Measurements from ENCODE around the gene CDC123.

The CDC123 gene

GRCh38 chr10:12187321-12187905 lies 8.6 kb upstream of the CDC123 start:
- TF ChIP-seq GLIS3 (CRISPR knock-in tag; IDR thresholded peaks at IDR 0.05) (no peak), PPARA (CRISPR knock-in tag; IDR thresholded peaks at IDR 0.05; ENCODE audit: borderline replicate concordance) (no peak), ARNTL (CRISPR knock-in tag; IDR thresholded peaks at IDR 0.05; ENCODE audit: borderline replicate concordance, low read depth) (no peak), POU6F1 (CRISPR knock-in tag; IDR thresholded peaks at IDR 0.05; ENCODE audit: borderline replicate concordance, low read depth) (no peak), PATZ1 (CRISPR knock-in tag; IDR thresholded peaks at IDR 0.05; ENCODE audit: borderline replicate concordance) (no peak), TCF4 (CRISPR knock-in tag; IDR thresholded peaks at IDR 0.05; ENCODE audit: borderline replicate concordance) (no peak), RARB (CRISPR knock-in tag; IDR thresholded peaks at IDR 0.05) (no peak), CREB5 (CRISPR knock-in tag; IDR thresholded peaks at IDR 0.05; ENCODE audit: low read depth) (no peak), ZFP3 (CRISPR knock-in tag; IDR thresholded peaks at IDR 0.05) (no peak), ZFP30 (CRISPR knock-in tag; IDR thresholded peaks at IDR 0.05) (no peak)
- no peak for ATAC-seq

DNA sequence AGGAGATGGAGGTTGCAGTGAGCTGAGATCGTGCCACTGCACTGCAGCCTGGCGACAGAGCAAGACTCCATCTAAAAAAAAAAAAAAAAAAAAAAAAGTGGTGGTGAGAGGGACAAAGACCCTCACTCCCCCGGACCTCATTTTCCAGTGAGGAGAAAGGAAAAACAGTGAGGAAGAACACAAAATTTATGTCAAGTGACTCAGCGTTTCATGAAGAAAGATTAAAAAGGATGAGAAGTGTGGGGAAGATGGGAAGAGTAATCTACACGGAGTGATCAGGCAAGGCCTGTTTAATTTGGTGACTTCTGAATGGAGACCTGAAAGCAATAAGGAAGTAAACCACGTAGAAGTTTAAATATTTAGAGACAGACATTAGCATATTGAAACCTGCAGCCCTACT lies 7.3 kb upstream of the CDC123 start:
- no peak for ATAC-seq

GRCh38 chr10:12189426-12189825 lies 6.6 kb upstream of the CDC123 start:
- no peak for ATAC-seq
- TF ChIP-seq ZNF8 (CRISPR knock-in tag; IDR thresholded peaks at IDR 0.05) (no peak), ESRRG (CRISPR knock-in tag; IDR thresholded peaks at IDR 0.05) (no peak), TCF4 (CRISPR knock-in tag; IDR thresholded peaks at IDR 0.05; ENCODE audit: borderline replicate concordance) (no peak), ARNTL (CRISPR knock-in tag; IDR thresholded peaks at IDR 0.05; ENCODE audit: borderline replicate concordance, low read depth) (no peak)

More for the DNA sequence above, 7.3 kb upstream of the CDC123 start:
- TF ChIP-seq SNAI2 (CRISPR knock-in tag; IDR thresholded peaks at IDR 0.05) = no peak
- no peak for TF ChIP-seq CSDC2 (CRISPR knock-in tag; IDR thresholded peaks at IDR 0.05)

DNA sequence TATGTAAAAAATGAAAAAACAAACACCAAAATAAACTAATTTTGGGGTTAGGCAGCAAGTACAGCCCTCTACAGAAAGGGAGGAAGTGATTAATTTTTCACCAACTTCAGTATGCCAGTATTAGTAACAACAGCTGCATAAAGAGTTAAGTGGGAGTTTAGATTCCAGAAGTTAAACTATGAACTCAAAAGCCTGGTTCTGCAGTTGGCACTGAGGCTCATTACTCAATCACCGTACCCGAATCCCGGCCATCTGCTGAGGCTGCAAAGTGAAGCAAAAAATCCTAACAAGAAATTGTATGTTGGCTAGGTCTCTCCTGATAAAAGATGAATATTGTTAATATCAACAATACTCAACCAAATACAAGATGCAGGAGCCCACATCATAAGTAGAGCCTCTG lies 4.3 kb upstream of the CDC123 start:
- no peak for TF ChIP-seq CSRNP3 (CRISPR knock-in tag; IDR thresholded peaks at IDR 0.05)
- TF ChIP-seq ZNF8 (CRISPR knock-in tag; IDR thresholded peaks at IDR 0.05) = no peak
- no peak for TF ChIP-seq BACH2 (CRISPR knock-in tag; IDR thresholded peaks at IDR 0.05; ENCODE audit: borderline replicate concordance)
- ATAC-seq = no peak

- TF ChIP-seq ARNTL (CRISPR knock-in tag; IDR thresholded peaks at IDR 0.05; ENCODE audit: borderline replicate concordance, low read depth) (no peak), OSR1 (CRISPR knock-in tag; IDR thresholded peaks at IDR 0.05) (no peak), PPARA (CRISPR knock-in tag; IDR thresholded peaks at IDR 0.05; ENCODE audit: borderline replicate concordance) (no peak), TCF4 (CRISPR knock-in tag; IDR thresholded peaks at IDR 0.05; ENCODE audit: borderline replicate concordance) (no peak), CSRNP3 (CRISPR knock-in tag; IDR thresholded peaks at IDR 0.05) (no peak), POU6F1 (CRISPR knock-in tag; IDR thresholded peaks at IDR 0.05; ENCODE audit: borderline replicate concordance, low read depth) (no peak), ZNF565 (CRISPR knock-in tag; conservative IDR thresholded peaks at IDR 0.05; ENCODE audit: low read depth) (no peak), RARB (CRISPR knock-in tag; IDR thresholded peaks at IDR 0.05) (no peak), ISL1 (CRISPR knock-in tag; IDR thresholded peaks at IDR 0.05) (no peak), ZC3H10 (CRISPR knock-in tag; IDR thresholded peaks at IDR 0.05) (no peak)
Measured at GRCh38 chr10:12193193-12193592, 2.8 kb upstream of the CDC123 start.

More at GRCh38 chr10:12193193-12193592, 2.8 kb upstream of the CDC123 start:
- no peak for ATAC-seq

Data from SK-N-SH treated with all-trans-retinoic acid at 6 μM for 48 hours (cell line).